Endothelial cell (in vitro differentiated cells): Measurements from ENCODE around the gene CLECL1. TPM values are rescaled to one million over a fixed set of nuclear protein-coding genes. Genes with fewer than 3 reads are reported as not detected.
A peak's percentile ranks its signal among the peaks of the same experiment; 100 is the strongest.
"Not testable (repeated sequence)": the region's sequence is repeated elsewhere in the genome, so short reads cannot be mapped to it uniquely, and the experiment has no call there.

Source experiments
- DNase-seq: peaks from one replicate; pipeline ENCODE4 v3.0.0; 2021; ENCODE audit warnings: low spot score
- H3K27ac Mint-ChIP-seq: one replicate; pipeline ENCODE4 v1.8.0; 2021; ENCODE audit warnings: mixed read lengths, inconsistent platforms; ENCODE audit not compliant: unreplicated experiment
- H3K27me3 Mint-ChIP-seq: one replicate; pipeline ENCODE4 v1.8.0; 2021; ENCODE audit warnings: mild to moderate bottlenecking, moderate library complexity, mixed read lengths, inconsistent platforms; ENCODE audit not compliant: unreplicated experiment
- H3K36me3 Mint-ChIP-seq: one replicate; pipeline ENCODE4 v1.8.0; 2021; ENCODE audit warnings: mild to moderate bottlenecking, low read depth, mixed read lengths, inconsistent platforms; ENCODE audit not compliant: unreplicated experiment
- H3K4me1 Mint-ChIP-seq: one replicate; pipeline ENCODE4 v1.8.0; 2021; ENCODE audit warnings: mild to moderate bottlenecking, mixed read lengths, inconsistent platforms; ENCODE audit not compliant: unreplicated experiment
- H3K4me3 Mint-ChIP-seq: one replicate; pipeline ENCODE4 v1.8.0; 2021; ENCODE audit warnings: mild to moderate bottlenecking, mixed read lengths, inconsistent platforms; ENCODE audit not compliant: unreplicated experiment
- H3K9me3 Mint-ChIP-seq: one replicate; pipeline ENCODE4 v1.8.0; 2021; ENCODE audit warnings: mixed read lengths, inconsistent platforms; ENCODE audit not compliant: unreplicated experiment
- total RNA-seq: library from RNA; stranded (reverse); fragmentation: NEBNext Ultra II Directional; extraction: Animal tissue kit (Norgen Biotek cat#: 25700); gene quantifications from one replicate; pipeline ENCODE4 v1.2.1, GENCODE V29; 2021; ENCODE audit not compliant: unreplicated experiment
- TF ChIP-seq, protein P1 (sequence below): fragments of 200-600 bp; sonication (generic); IDR thresholded peaks from one replicate; pipeline ENCODE4 v1.5.0; 2021; ENCODE audit warnings: antibody characterized with exemption; ENCODE audit not compliant: unreplicated experiment

The CLECL1 gene
- total RNA-seq, 1 donor from 2014 or later = not detected

DNA sequence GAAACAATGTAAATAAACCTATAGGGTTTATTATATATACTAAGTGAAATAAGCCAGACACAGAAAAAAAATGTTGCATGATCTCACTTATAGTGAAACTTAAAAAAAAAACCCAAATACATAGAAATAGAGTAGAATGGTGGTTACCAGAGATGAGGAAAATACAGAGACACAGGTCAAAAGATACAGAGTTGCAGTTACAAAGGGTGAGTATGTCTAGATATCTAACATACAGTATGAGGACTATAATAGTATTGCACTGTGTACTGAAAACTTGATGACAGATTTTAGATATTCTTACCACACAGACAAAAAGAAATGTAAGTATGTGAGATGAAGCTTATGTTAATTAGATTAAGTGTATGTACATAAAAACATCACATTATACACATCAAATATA is 35.3 kb downstream of the CLECL1 start:
- TF ChIP-seq, protein P1, sequence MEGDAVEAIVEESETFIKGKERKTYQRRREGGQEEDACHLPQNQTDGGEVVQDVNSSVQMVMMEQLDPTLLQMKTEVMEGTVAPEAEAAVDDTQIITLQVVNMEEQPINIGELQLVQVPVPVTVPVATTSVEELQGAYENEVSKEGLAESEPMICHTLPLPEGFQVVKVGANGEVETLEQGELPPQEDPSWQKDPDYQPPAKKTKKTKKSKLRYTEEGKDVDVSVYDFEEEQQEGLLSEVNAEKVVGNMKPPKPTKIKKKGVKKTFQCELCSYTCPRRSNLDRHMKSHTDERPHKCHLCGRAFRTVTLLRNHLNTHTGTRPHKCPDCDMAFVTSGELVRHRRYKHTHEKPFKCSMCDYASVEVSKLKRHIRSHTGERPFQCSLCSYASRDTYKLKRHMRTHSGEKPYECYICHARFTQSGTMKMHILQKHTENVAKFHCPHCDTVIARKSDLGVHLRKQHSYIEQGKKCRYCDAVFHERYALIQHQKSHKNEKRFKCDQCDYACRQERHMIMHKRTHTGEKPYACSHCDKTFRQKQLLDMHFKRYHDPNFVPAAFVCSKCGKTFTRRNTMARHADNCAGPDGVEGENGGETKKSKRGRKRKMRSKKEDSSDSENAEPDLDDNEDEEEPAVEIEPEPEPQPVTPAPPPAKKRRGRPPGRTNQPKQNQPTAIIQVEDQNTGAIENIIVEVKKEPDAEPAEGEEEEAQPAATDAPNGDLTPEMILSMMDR = no peak
- no peak for DNase-seq
- Mint-ChIP-seq H3K27ac (no peak overlapping the region), H3K4me1 (peaks cover 36% of the 10 kb centered on the region), H3K4me3 (no peak overlapping the region), H3K36me3 (peaks cover 47% of the 10 kb centered on the region), H3K9me3 (no peaks in the 10 kb centered on the region), H3K27me3 (peaks cover 7% of the 10 kb centered on the region)

DNA sequence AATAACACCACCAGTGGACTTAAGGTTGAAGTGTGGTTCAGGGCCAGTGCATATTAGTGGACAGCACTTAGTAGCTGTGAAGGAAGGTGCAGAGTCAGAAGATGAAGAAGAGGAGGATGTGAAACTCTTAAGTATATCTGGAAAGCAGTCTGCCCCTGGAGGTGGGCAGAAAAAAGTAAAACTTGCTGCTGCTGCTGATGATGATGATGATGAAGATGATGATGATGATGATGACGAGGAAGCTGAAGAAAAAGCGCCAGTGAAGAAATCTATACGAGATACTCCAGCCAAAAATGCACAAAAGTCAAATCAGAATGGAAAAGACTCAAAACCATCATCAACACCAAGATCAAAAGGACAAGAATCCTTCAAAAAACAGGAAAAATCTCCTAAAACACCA is 37.2 kb downstream of the CLECL1 start:
- peak overlapping the region; percentile 85 for H3K4me3 Mint-ChIP-seq
- H3K27ac Mint-ChIP-seq, DNase-seq, H3K9me3 Mint-ChIP-seq, H3K27me3 Mint-ChIP-seq: not testable (repeated sequence)
- peaks cover 22% of the 10 kb centered on the region for H3K4me1 Mint-ChIP-seq
- peaks cover 61% of the 10 kb centered on the region for H3K36me3 Mint-ChIP-seq

DNA sequence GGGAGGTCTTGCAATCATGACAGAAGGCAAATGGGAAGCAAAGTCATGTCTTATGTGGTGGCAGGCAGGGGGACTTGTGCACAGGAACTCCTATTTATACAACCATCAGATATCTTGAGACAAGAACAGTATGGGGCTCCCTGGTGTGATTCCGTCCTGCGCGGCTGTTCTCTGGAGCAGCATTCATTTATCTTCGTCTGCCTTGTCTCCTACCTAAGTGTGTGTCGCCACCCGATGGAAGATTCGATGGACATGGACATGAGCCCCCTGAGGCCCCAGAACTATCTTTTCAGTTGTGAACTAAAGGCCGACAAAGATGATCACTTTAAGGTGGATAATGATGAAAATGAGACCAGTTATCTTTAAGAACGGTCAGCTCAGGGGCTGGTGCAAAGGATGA is 37.7 kb downstream of the CLECL1 start:
- H3K27ac Mint-ChIP-seq, H3K9me3 Mint-ChIP-seq, H3K27me3 Mint-ChIP-seq, DNase-seq: not testable (repeated sequence)
- peaks cover 61% of the 10 kb centered on the region for H3K36me3 Mint-ChIP-seq
- H3K4me3 Mint-ChIP-seq = peak overlapping the region; percentile 85
- H3K4me1 Mint-ChIP-seq = peaks cover 18% of the 10 kb centered on the region

DNA sequence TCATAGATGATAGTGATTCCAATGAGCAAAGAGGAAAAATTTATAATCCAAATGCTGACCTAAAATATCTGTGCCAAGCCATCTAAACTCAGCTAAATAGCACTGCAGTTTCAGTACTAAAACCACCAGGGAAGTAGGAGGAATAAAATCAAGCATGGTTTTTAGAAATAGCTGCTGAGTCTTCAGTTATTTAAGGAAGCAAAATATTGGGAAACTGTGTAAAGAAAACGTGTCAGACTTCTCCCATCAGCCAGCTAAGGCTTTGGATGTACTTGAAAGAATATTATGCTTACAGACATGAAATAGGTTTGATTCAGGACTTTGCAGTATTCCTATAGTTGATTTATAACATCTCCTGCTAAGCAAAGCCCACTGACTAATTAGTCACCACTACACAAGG is 38.7 kb downstream of the CLECL1 start:
- Mint-ChIP-seq H3K36me3 (peaks cover 64% of the 10 kb centered on the region), H3K27ac (no peak overlapping the region), H3K27me3 (peaks cover 7% of the 10 kb centered on the region), H3K9me3 (no peaks in the 10 kb centered on the region), H3K4me3 (no peak overlapping the region), H3K4me1 (peaks cover 10% of the 10 kb centered on the region)
- TF ChIP-seq, protein P1 = no peak
- DNase-seq = no peak

GRCh38 chr12:9692909-9693308 is 40.0 kb downstream of the CLECL1 start:
- no peak overlapping the region for H3K4me3 Mint-ChIP-seq
- TF ChIP-seq, protein P1 = no peak
- no peak for DNase-seq
- H3K36me3 Mint-ChIP-seq = peaks cover 65% of the 10 kb centered on the region
- no peaks in the 10 kb centered on the region for H3K4me1 Mint-ChIP-seq
- H3K27me3 Mint-ChIP-seq = peaks cover 7% of the 10 kb centered on the region
- H3K27ac Mint-ChIP-seq = no peak overlapping the region
- no peaks in the 10 kb centered on the region for H3K9me3 Mint-ChIP-seq

DNA sequence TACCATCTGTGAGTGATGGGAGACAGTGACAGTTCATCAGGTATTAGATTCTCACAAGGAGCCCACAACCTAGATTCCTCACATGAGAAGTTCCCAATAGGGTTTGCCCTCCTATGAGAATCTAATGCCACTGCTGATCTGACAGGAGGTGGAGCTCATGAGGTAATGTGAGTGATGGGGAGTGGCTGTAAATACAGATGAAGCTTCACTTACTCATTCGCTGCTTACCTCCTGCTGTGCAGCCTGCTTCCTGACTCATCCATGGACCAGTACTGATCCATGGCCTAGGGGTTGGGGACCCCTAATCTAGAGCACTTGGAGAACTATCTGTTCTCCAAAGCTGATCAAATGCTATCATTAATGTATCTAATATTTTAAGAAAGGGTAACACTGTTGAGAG is 45.7 kb downstream of the CLECL1 start:
- TF ChIP-seq, protein P1 = no peak
- no peak overlapping the region for H3K27ac Mint-ChIP-seq
- no peak for DNase-seq
- H3K4me1 Mint-ChIP-seq = peaks cover 11% of the 10 kb centered on the region
- H3K27me3 Mint-ChIP-seq = no peaks in the 10 kb centered on the region
- peaks cover 39% of the 10 kb centered on the region for H3K36me3 Mint-ChIP-seq
- peaks cover 7% of the 10 kb centered on the region for H3K9me3 Mint-ChIP-seq
- no peak overlapping the region for H3K4me3 Mint-ChIP-seq
